Measurements from ENCODE around the gene VWC2L. TPM values are rescaled to one million over a fixed set of nuclear protein-coding genes. Genes with fewer than 3 reads are reported as not detected.
A peak's percentile ranks its signal among the peaks of the same experiment; 100 is the strongest.

The VWC2L gene
- total and polyA plus RNA-seq, 2 of the 4 experiments (the other 2 are of a cell fraction): not detected

- H3K18ac ChIP-seq (ENCODE audit: low read depth, low read length): peak overlapping the region; percentile 45; the same call in 1 of the 2 replicates
- H3K27me3 ChIP-seq (ENCODE audit: control insufficient read depth, insufficient read depth, low read length): no peaks in the 10 kb centered on the region
- H2BK20ac ChIP-seq (ENCODE audit: low read depth, low read length): peak overlapping the region; percentile 62; the same call in 1 of the 2 replicates
- H2BK15ac ChIP-seq (ENCODE audit: low read depth, low read length): no peak overlapping the region
- H2AFZ ChIP-seq (replicated peaks; ENCODE audit: low read length, poor library complexity): no peak overlapping the region
- H2AK9ac ChIP-seq (replicated peaks; ENCODE audit: low read depth, low read length, poor library complexity): no peak overlapping the region
- no peak overlapping the region for H4K8ac ChIP-seq (ENCODE audit: low read depth in 2 of 2, low read length in 2 of 2)
- no peak overlapping the region for H3K4me3 ChIP-seq (ENCODE audit: insufficient read depth, low read depth, low read length)
- H3K9ac ChIP-seq (ENCODE audit: low read depth, low read length): 0 out of 2 replicates have a peak overlapping the region, but pooled peaks have one; percentile 23
- no peak overlapping the region for H3K23ac ChIP-seq (ENCODE audit: low read depth, low read length)
- H3K36me3 ChIP-seq (ENCODE audit: control insufficient read depth, insufficient read depth, low read length): no peaks in the 10 kb centered on the region
- no peaks in the 10 kb centered on the region for H3K79me1 ChIP-seq (ENCODE audit: low read depth in 1 of 2, low read length in 2 of 2)
- H2AK5ac ChIP-seq (ENCODE audit: low read depth, low read length): no peak overlapping the region
- H4K91ac ChIP-seq (ENCODE audit: insufficient read depth, low read depth, low read length): no peak overlapping the region
- 0 out of 2 replicates have a peak overlapping the region, but pooled peaks have one; percentile 56 for H2BK120ac ChIP-seq (ENCODE audit: low read depth, low read length)
- H3K9me1 ChIP-seq (ENCODE audit: insufficient read depth, low read length): 0 out of 2 replicates have a peak, but pooled peaks cover 2% of the 10 kb centered on the region
- H4K20me1 ChIP-seq (ENCODE audit: insufficient read depth, low read length): no peaks in the 10 kb centered on the region
- H2BK5ac ChIP-seq (ENCODE audit: low read depth, low read length, poor library complexity, severe bottlenecking): peak overlapping the region; percentile 46
- ChIA-PET CTCF (interaction anchor here (0.6 to 1.5 kb wide), 2 partner anchors 9 to 110 kb away, joined by 3 read pairs; no protein-coding TSS in a partner anchor), POLR2A (ENCODE audit: unreplicated experiment) (no interaction called here)
- H3K4ac ChIP-seq (ENCODE audit: low read depth, low read length): no peak overlapping the region
- dilution Hi-C loops (cut with HindIII; ENCODE audit: low sequenced_read_pairs, unreplicated experiment) (no loop called here), in situ Hi-C loops (cut with MboI; ENCODE audit: low sequenced_read_pairs) (no loop called here), intact Hi-C loops (cut with micrococcal nuclease) (no loop called here)
- peaks cover 15% of the 10 kb centered on the region for H3K4me1 ChIP-seq (ENCODE audit: control insufficient read depth, insufficient read depth, low read length)
- no TSS peak for BruUV-seq (replicated peaks)
- no peak overlapping the region for H3K27ac ChIP-seq (ENCODE audit: insufficient read depth, low read length)
- DNase-seq: peak; percentile 60
- peak overlapping the region; percentile 66; the same call in 1 of the 2 replicates for H3K4me2 ChIP-seq (ENCODE audit: low read depth, low read length)
- no peak overlapping the region for H3K14ac ChIP-seq (replicated peaks; ENCODE audit: low read depth, low read length)
- peak; percentile 64 for ATAC-seq (ENCODE audit: low read depth)
- no CpG with 5 or more reads among the region's 3 CpGs for WGBS, 2 experiments (ENCODE audit: extremely low coverage in 2 of 2, insufficient read length in 1 of 2)
- no peak overlapping the region for H4K5ac ChIP-seq (ENCODE audit: low read depth, low read length)
- TF ChIP-seq POLR2A (IDR thresholded peaks at IDR 0.05; ENCODE audit: low read depth, low read length) (no peak), CHD1 (IDR thresholded peaks at IDR 0.05; ENCODE audit: low read depth, low read length) (no peak), MAZ (IDR thresholded peaks at IDR 0.05; ENCODE audit: borderline replicate concordance, low read depth, low read length) (no peak), SMC3 (IDR thresholded peaks at IDR 0.05; ENCODE audit: low read depth, low read length) (no peak), MAFK (IDR thresholded peaks at IDR 0.05; ENCODE audit: low read depth, low read length) (no peak), FOS (IDR thresholded peaks at IDR 0.05; ENCODE audit: low read depth, low read length) (no peak), MXI1 (IDR thresholded peaks at IDR 0.05; ENCODE audit: borderline replicate concordance, low read depth, low read length) (no peak), RCOR1 (IDR thresholded peaks at IDR 0.05; ENCODE audit: insufficient replicate concordance, low read length) (no peak), NFE2L2 (IDR thresholded peaks at IDR 0.05; ENCODE audit: low read depth, low read length) (no peak), CEBPB (IDR thresholded peaks at IDR 0.05; ENCODE audit: low read depth, low read length) (no peak), USF2 (IDR thresholded peaks at IDR 0.05; ENCODE audit: low read depth, low read length) (no peak), BHLHE40 (IDR thresholded peaks at IDR 0.05; ENCODE audit: low read depth, low read length) (no peak), CTCF (conservative IDR thresholded peaks at IDR 0.05; ENCODE audit: low read depth, low read length) (no peak), ELK1 (IDR thresholded peaks at IDR 0.05; ENCODE audit: borderline replicate concordance, low read depth, low read length) (no peak), RAD21 (IDR thresholded peaks at IDR 0.05; ENCODE audit: low read length) (no peak), RFX5 (IDR thresholded peaks at IDR 0.05; ENCODE audit: low read depth, low read length) (no peak)
- H3K9me3 ChIP-seq (ENCODE audit: control insufficient read depth, insufficient read depth, low read length): no peaks in the 10 kb centered on the region
- no peak overlapping the region for H3K56ac ChIP-seq (ENCODE audit: extremely low read depth, insufficient read depth, low read length)
Observed at GRCh38 chr2:214533541-214533940, 122.7 kb downstream of the VWC2L start.

Measured in IMR-90 (cell line).